Liver (tissue), 9 donors: ENCODE data around the gene HIVEP3. TPM values are rescaled to one million over a fixed set of nuclear protein-coding genes. Genes with fewer than 3 reads are reported as not detected.

Experiments used
- DNase-seq: peaks from one replicate; pipeline ENCODE4 v3.0.0-alpha.2; 2017; ENCODE audit warnings: low spot score
- H3K27ac ChIP-seq, 2 donors: one replicate each; pipeline ENCODE4 v1.7.0; 2013; ENCODE audit warnings: inconsistent platforms in 2 of 2, low read length in 2 of 2, control low read depth in 1 of 2, low read depth in 1 of 2, mild to moderate bottlenecking in 1 of 2
- H3K27me3 ChIP-seq, 4 donors: one replicate each; pipeline versions ENCODE4 v1.6.1 to v1.7.0; 2013; ENCODE audit warnings: low read length in 3 of 4, inconsistent platforms in 1 of 4, mild to moderate bottlenecking in 1 of 4, moderate library complexity in 1 of 4; ENCODE audit not compliant: control insufficient read depth in 4 of 4, insufficient read depth in 4 of 4
- H3K36me3 ChIP-seq, 4 donors: one replicate each; pipeline versions ENCODE4 v1.6.1 to v1.7.0; 2013; ENCODE audit warnings: low read length in 3 of 4, mild to moderate bottlenecking in 3 of 4, low read depth in 1 of 4, moderate library complexity in 1 of 4; ENCODE audit not compliant: control insufficient read depth in 4 of 4, insufficient read depth in 3 of 4
- H3K4me1 ChIP-seq, 4 donors: one replicate each; pipeline versions ENCODE4 v1.6.1 to v1.7.0; 2013; ENCODE audit warnings: low read length in 3 of 4, mild to moderate bottlenecking in 3 of 4, moderate library complexity in 1 of 4; ENCODE audit not compliant: control insufficient read depth in 4 of 4, insufficient read depth in 4 of 4
- H3K4me3 ChIP-seq, 3 donors: one replicate each; pipeline versions ENCODE4 v1.6.1 to v1.7.0; 2013; ENCODE audit warnings: low read length in 3 of 3, control low read depth in 1 of 3, low read depth in 1 of 3, mild to moderate bottlenecking in 1 of 3
- H3K9ac ChIP-seq, 2 donors: one replicate each; pipeline ENCODE4 v1.7.0; 2013; ENCODE audit warnings: low read length in 2 of 2, mild to moderate bottlenecking in 2 of 2, moderate library complexity in 2 of 2, control low read depth in 1 of 2, low read depth in 1 of 2
- H3K9me3 ChIP-seq, 4 donors: one replicate each; pipeline versions ENCODE4 v1.6.1 to v1.7.0; 2013; ENCODE audit warnings: low read length in 3 of 4; ENCODE audit not compliant: control insufficient read depth in 4 of 4
- EGR1 ChIP-seq, 2 donors: IDR thresholded peaks; 2 replicates each; pipeline ENCODE4 v1.6.1; 2016 to 2018; ENCODE audit warnings: antibody characterized with exemption in 2 of 2, low read depth in 2 of 2
- FOXA1 ChIP-seq: IDR thresholded peaks from 2 replicates; pipeline ENCODE4 v1.6.1; 2016; ENCODE audit warnings: antibody characterized with exemption
- FOXA2 ChIP-seq: IDR thresholded peaks from 2 replicates; pipeline ENCODE4 v1.6.1; 2016; ENCODE audit warnings: antibody characterized with exemption
- GABPA ChIP-seq, 2 donors: IDR thresholded peaks in 1 of 2; conservative IDR thresholded peaks in 1 of 2; 2 replicates each; pipeline ENCODE4 v1.6.1; 2016; ENCODE audit warnings: antibody characterized with exemption in 2 of 2, mild to moderate bottlenecking in 1 of 2, moderate library complexity in 1 of 2
- HNF4A ChIP-seq, 2 donors: conservative IDR thresholded peaks; 2 replicates each; pipeline ENCODE4 v1.6.1; 2016; ENCODE audit warnings: antibody characterized with exemption in 2 of 2, mild to moderate bottlenecking in 2 of 2
- HNF4G ChIP-seq: IDR thresholded peaks from 2 replicates; pipeline ENCODE4 v1.6.1; 2016; ENCODE audit warnings: antibody characterized with exemption
- JUND ChIP-seq, 2 donors: IDR thresholded peaks; 2 replicates each; pipeline ENCODE4 v1.6.1; 2016; ENCODE audit warnings: antibody characterized with exemption in 2 of 2
- NR2F2 ChIP-seq: IDR thresholded peaks from 2 replicates; pipeline ENCODE4 v1.6.1; 2016; ENCODE audit warnings: antibody characterized with exemption
- RAD21 ChIP-seq, 2 donors: IDR thresholded peaks; 2 replicates each; pipeline ENCODE4 v1.6.1; 2016; ENCODE audit warnings: antibody characterized with exemption in 2 of 2, mild to moderate bottlenecking in 2 of 2
- RXRA ChIP-seq, 2 donors: IDR thresholded peaks; 2 replicates each; pipeline ENCODE4 v1.6.1; 2017 to 2018; ENCODE audit warnings: antibody characterized with exemption in 2 of 2, mild to moderate bottlenecking in 1 of 2
- SP1 ChIP-seq: IDR thresholded peaks from 2 replicates; pipeline ENCODE4 v1.6.1; 2018; ENCODE audit warnings: antibody characterized with exemption, mild to moderate bottlenecking
- TAF1 ChIP-seq: conservative IDR thresholded peaks from 2 replicates; pipeline ENCODE4 v1.6.1; 2016; ENCODE audit warnings: antibody characterized with exemption, mild to moderate bottlenecking
- YY1 ChIP-seq: IDR thresholded peaks from 2 replicates; pipeline ENCODE4 v1.6.1; 2016; ENCODE audit warnings: antibody characterized with exemption, mild to moderate bottlenecking
- WGBS: extraction: QIAGEN DNeasy Blood & Tissue Kit; methylation state at CpG from one replicate; pipeline ENCODE4 v1.1.7; 2013; 5-methylcytosine and 5-hydroxymethylcytosine counted together
- polyA plus RNA-seq, 2 donors: library from polyadenylated mRNA; stranded (reverse) in 1 of 2; unstranded in 1 of 2; fragments of 200-250 nt in 1 of 2; fragments of >200 nt in 1 of 2; fragmentation: Nextera tagmentation in 1 of 2; extraction: Ambion mirVana in 1 of 2; gene quantifications; one replicate each; pipeline versions ENCODE4 v1.2.1 to v1.2.3, GENCODE V29; 2013 to 2015
- total RNA-seq, 2 donors: library from RNA; depleted of rRNA; stranded (reverse); fragments of >200 nt; gene quantifications; one replicate each; pipeline ENCODE4 v1.2.3, GENCODE V29; 2014
- TF ChIP-seq, protein P1 (sequence below): fragments of 150-350 bp; IDR thresholded peaks from 2 replicates; pipeline ENCODE4 v1.5.1; 2017; ENCODE audit warnings: improper control_type of control experiment, low read depth, low read length; ENCODE audit not compliant: missing input control
- TF ChIP-seq, protein P2 (sequence below): IDR thresholded peaks from 2 replicates; pipeline ENCODE4 v1.6.1; 2016; ENCODE audit warnings: antibody characterized with exemption, mild to moderate bottlenecking
- TF ChIP-seq, protein P3 (sequence below): IDR thresholded peaks from 2 replicates; pipeline ENCODE4 v1.6.1; 2016; ENCODE audit warnings: antibody characterized with exemption
- TF ChIP-seq, protein P4 (sequence below): IDR thresholded peaks from 2 replicates; pipeline ENCODE4 v1.6.1; 2016; ENCODE audit warnings: antibody characterized with exemption
- TF ChIP-seq, protein P5 (sequence below): IDR thresholded peaks from 2 replicates; pipeline ENCODE4 v1.6.1; 2016; ENCODE audit warnings: antibody characterized with exemption
- donor health status: healthy.
- donor health status: healthy.
- donor health status: healthy.
- donor health status: healthy.
- donor health status: healthy.

Gene HIVEP3
- total and polyA plus RNA-seq, 4 donors, result 0.93 to 1.6 (median 1.4) TPM

DNA sequence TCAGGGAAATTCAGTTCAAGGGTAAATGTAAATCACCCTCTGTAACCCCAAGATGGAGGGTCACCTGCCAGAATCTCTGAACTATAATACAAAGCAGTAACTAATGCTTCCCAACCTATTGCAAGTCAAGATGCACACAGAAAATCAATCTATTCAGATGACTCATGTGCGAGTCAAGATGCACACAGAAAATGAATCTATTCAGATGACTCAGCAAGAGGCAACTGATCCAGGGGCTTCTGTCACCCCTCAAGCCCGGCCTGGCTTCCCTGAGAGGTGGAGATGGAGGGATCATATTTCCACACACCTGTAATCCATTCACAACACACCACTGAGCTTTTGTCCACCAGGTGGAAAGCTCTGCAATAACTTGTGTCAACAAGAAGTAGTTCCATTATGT is 17.4 kb upstream of the HIVEP3 start:
- H3K9ac ChIP-seq, result no peak overlapping the region
- H3K27ac ChIP-seq, result no peak overlapping the region
- H3K9me3 ChIP-seq, result no peaks in the 10 kb centered on the region
- no peaks in the 10 kb centered on the region for H3K36me3 ChIP-seq
- no peaks in the 10 kb centered on the region for H3K27me3 ChIP-seq
- WGBS, result 80% methylated on average over 2 of the region's 2 CpGs
- H3K4me3 ChIP-seq, result no peak overlapping the region
- TF ChIP-seq GABPA (IDR thresholded peaks at IDR 0.05 in 1 of 2, conservative IDR thresholded peaks at IDR 0.05 in 1 of 2) (no peak), FOXA2 (no peak), FOXA1 (no peak), RXRA (IDR thresholded peaks at IDR 0.05) (no peak), YY1 (no peak), EGR1 (IDR thresholded peaks at IDR 0.05; ENCODE audit: low read depth in 2 of 2) (no peak), HNF4A (conservative IDR thresholded peaks at IDR 0.05) (no peak), JUND (IDR thresholded peaks at IDR 0.05) (no peak), NR2F2 (no peak), TAF1 (no peak), HNF4G (no peak), SP1 (no peak), RAD21 (IDR thresholded peaks at IDR 0.05) (no peak)
- TF ChIP-seq, protein P1, sequence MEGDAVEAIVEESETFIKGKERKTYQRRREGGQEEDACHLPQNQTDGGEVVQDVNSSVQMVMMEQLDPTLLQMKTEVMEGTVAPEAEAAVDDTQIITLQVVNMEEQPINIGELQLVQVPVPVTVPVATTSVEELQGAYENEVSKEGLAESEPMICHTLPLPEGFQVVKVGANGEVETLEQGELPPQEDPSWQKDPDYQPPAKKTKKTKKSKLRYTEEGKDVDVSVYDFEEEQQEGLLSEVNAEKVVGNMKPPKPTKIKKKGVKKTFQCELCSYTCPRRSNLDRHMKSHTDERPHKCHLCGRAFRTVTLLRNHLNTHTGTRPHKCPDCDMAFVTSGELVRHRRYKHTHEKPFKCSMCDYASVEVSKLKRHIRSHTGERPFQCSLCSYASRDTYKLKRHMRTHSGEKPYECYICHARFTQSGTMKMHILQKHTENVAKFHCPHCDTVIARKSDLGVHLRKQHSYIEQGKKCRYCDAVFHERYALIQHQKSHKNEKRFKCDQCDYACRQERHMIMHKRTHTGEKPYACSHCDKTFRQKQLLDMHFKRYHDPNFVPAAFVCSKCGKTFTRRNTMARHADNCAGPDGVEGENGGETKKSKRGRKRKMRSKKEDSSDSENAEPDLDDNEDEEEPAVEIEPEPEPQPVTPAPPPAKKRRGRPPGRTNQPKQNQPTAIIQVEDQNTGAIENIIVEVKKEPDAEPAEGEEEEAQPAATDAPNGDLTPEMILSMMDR, result no peak
- TF ChIP-seq, protein P2, sequence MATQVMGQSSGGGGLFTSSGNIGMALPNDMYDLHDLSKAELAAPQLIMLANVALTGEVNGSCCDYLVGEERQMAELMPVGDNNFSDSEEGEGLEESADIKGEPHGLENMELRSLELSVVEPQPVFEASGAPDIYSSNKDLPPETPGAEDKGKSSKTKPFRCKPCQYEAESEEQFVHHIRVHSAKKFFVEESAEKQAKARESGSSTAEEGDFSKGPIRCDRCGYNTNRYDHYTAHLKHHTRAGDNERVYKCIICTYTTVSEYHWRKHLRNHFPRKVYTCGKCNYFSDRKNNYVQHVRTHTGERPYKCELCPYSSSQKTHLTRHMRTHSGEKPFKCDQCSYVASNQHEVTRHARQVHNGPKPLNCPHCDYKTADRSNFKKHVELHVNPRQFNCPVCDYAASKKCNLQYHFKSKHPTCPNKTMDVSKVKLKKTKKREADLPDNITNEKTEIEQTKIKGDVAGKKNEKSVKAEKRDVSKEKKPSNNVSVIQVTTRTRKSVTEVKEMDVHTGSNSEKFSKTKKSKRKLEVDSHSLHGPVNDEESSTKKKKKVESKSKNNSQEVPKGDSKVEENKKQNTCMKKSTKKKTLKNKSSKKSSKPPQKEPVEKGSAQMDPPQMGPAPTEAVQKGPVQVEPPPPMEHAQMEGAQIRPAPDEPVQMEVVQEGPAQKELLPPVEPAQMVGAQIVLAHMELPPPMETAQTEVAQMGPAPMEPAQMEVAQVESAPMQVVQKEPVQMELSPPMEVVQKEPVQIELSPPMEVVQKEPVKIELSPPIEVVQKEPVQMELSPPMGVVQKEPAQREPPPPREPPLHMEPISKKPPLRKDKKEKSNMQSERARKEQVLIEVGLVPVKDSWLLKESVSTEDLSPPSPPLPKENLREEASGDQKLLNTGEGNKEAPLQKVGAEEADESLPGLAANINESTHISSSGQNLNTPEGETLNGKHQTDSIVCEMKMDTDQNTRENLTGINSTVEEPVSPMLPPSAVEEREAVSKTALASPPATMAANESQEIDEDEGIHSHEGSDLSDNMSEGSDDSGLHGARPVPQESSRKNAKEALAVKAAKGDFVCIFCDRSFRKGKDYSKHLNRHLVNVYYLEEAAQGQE, result no peak
- TF ChIP-seq, protein P3, sequence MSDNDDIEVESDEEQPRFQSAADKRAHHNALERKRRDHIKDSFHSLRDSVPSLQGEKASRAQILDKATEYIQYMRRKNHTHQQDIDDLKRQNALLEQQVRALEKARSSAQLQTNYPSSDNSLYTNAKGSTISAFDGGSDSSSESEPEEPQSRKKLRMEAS, result no peak
- TF ChIP-seq, protein P4, sequence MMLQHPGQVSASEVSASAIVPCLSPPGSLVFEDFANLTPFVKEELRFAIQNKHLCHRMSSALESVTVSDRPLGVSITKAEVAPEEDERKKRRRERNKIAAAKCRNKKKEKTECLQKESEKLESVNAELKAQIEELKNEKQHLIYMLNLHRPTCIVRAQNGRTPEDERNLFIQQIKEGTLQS, result no peak
- TF ChIP-seq, protein P5, sequence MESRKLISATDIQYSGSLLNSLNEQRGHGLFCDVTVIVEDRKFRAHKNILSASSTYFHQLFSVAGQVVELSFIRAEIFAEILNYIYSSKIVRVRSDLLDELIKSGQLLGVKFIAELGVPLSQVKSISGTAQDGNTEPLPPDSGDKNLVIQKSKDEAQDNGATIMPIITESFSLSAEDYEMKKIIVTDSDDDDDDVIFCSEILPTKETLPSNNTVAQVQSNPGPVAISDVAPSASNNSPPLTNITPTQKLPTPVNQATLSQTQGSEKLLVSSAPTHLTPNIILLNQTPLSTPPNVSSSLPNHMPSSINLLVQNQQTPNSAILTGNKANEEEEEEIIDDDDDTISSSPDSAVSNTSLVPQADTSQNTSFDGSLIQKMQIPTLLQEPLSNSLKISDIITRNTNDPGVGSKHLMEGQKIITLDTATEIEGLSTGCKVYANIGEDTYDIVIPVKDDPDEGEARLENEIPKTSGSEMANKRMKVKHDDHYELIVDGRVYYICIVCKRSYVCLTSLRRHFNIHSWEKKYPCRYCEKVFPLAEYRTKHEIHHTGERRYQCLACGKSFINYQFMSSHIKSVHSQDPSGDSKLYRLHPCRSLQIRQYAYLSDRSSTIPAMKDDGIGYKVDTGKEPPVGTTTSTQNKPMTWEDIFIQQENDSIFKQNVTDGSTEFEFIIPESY, result no peak
- H3K4me1 ChIP-seq, result peaks cover 0 to 10% (median 4%) of the 10 kb centered on the region in 4 donors
- no peak for DNase-seq
